MM.1S (cell line): ENCODE data around the gene MAGI1.

ENCODE experiments used
- DNase-seq: peaks from one replicate; pipeline ENCODE4 v3.0.0-alpha.2; 2015
- H2AFZ ChIP-seq: fragments of 300-600 bp; sonication (generic); 2 replicates; pipeline ENCODE4 v1.6.0; 2016; ENCODE audit warnings: antibody characterized with exemption, low read length
- H3F3A ChIP-seq: fragments of 300-600 bp; sonication (generic); 2 replicates; pipeline ENCODE4 v1.6.1; 2016; ENCODE audit warnings: mild to moderate bottlenecking, antibody characterized with exemption, low read length, moderate library complexity, mixed read lengths; ENCODE audit not compliant: insufficient read depth
- H3K27ac ChIP-seq: fragments of 300-600 bp; sonication (generic); 2 replicates; pipeline ENCODE4 v1.5.1; 2016; ENCODE audit warnings: mild to moderate bottlenecking, low read length
- H3K27me3 ChIP-seq: fragments of 300-600 bp; sonication (generic); replicated peaks from 2 replicates; pipeline ENCODE4 v1.6.0; 2016; ENCODE audit warnings: low read length; ENCODE audit not compliant: insufficient read depth
- H3K36me3 ChIP-seq: fragments of 300-600 bp; sonication (generic); replicated peaks from 2 replicates; pipeline ENCODE4 v1.6.1; 2016; ENCODE audit warnings: mild to moderate bottlenecking, low read length, mixed read lengths; ENCODE audit not compliant: insufficient read depth
- H3K4me1 ChIP-seq: fragments of 300-600 bp; sonication (generic); 2 replicates; pipeline ENCODE4 v1.6.1; 2016; ENCODE audit warnings: low read length, mixed read lengths
- H3K4me2 ChIP-seq: fragments of 300-600 bp; sonication (generic); 2 replicates; pipeline ENCODE4 v1.6.0; 2016; ENCODE audit warnings: low read depth, low read length
- H3K4me3 ChIP-seq: fragments of 300-600 bp; sonication (generic); 2 replicates; pipeline ENCODE4 v1.5.1; 2016; ENCODE audit warnings: low read length, mixed read lengths
- H3K79me2 ChIP-seq: fragments of 300-600 bp; sonication (generic); 2 replicates; pipeline ENCODE4 v1.6.1; 2016; ENCODE audit warnings: mixed run types, low read length, mixed read lengths
- H3K9ac ChIP-seq: fragments of 300-600 bp; sonication (generic); 2 replicates; pipeline ENCODE4 v1.6.1; 2016; ENCODE audit warnings: low read length, mixed read lengths
- H3K9me2 ChIP-seq: fragments of 300-600 bp; sonication (generic); replicated peaks from 2 replicates; pipeline ENCODE4 v1.6.1; 2016; ENCODE audit warnings: mild to moderate bottlenecking, low read length, mixed read lengths; ENCODE audit not compliant: insufficient read depth
- H3K9me3 ChIP-seq: fragments of 300-600 bp; sonication (generic); replicated peaks from 2 replicates; pipeline ENCODE4 v1.6.1; 2016; ENCODE audit warnings: mild to moderate bottlenecking, low read length, mixed read lengths; ENCODE audit not compliant: insufficient read depth
- H4K20me1 ChIP-seq: fragments of 300-600 bp; sonication (generic); 2 replicates; pipeline ENCODE4 v1.6.1; 2016; ENCODE audit warnings: mild to moderate bottlenecking, low read length, moderate library complexity, mixed read lengths; ENCODE audit not compliant: insufficient read depth
- EZH2 ChIP-seq: fragments of 300-600 bp; sonication (generic); optimal IDR thresholded peaks from 2 replicates; pipeline ENCODE3; 2017; ENCODE audit warnings: low read depth, mild to moderate bottlenecking, antibody characterized with exemption, low read length, mixed read lengths
- EZH2phosphoT487 ChIP-seq: fragments of 300-600 bp; sonication (generic); IDR thresholded peaks from 2 replicates; pipeline ENCODE4 v1.6.1; 2018; ENCODE audit warnings: antibody characterized with exemption, low read length
- TF ChIP-seq, protein P1 (sequence below): fragments of 300-600 bp; sonication (generic); IDR thresholded peaks from 2 replicates; pipeline ENCODE4 v1.5.1; 2016; ENCODE audit warnings: antibody characterized with exemption, low read length, mixed read lengths

The MAGI1 gene

GRCh38 chr3:65625305-65625704, 413.4 kb downstream of the MAGI1 start:
- no peaks in the 10 kb centered on the region for H3F3A ChIP-seq
- H4K20me1 ChIP-seq, result no peaks in the 10 kb centered on the region
- H3K36me3 ChIP-seq, result no peaks in the 10 kb centered on the region
- no peak overlapping the region for H3K27ac ChIP-seq
- H3K4me2 ChIP-seq, result no peak overlapping the region
- H3K79me2 ChIP-seq, result no peaks in the 10 kb centered on the region
- no peak overlapping the region for H2AFZ ChIP-seq
- no peaks in the 10 kb centered on the region for H3K9me3 ChIP-seq
- no peaks in the 10 kb centered on the region for H3K27me3 ChIP-seq
- TF ChIP-seq EZH2 (no peak), EZH2phosphoT487 (no peak)
- TF ChIP-seq, protein P1, sequence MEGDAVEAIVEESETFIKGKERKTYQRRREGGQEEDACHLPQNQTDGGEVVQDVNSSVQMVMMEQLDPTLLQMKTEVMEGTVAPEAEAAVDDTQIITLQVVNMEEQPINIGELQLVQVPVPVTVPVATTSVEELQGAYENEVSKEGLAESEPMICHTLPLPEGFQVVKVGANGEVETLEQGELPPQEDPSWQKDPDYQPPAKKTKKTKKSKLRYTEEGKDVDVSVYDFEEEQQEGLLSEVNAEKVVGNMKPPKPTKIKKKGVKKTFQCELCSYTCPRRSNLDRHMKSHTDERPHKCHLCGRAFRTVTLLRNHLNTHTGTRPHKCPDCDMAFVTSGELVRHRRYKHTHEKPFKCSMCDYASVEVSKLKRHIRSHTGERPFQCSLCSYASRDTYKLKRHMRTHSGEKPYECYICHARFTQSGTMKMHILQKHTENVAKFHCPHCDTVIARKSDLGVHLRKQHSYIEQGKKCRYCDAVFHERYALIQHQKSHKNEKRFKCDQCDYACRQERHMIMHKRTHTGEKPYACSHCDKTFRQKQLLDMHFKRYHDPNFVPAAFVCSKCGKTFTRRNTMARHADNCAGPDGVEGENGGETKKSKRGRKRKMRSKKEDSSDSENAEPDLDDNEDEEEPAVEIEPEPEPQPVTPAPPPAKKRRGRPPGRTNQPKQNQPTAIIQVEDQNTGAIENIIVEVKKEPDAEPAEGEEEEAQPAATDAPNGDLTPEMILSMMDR, result no peak
- no peak overlapping the region for H3K4me3 ChIP-seq
- H3K9ac ChIP-seq, result no peak overlapping the region
- H3K4me1 ChIP-seq, result peaks cover 9% of the 10 kb centered on the region; the same call in 1 of the 2 replicates
- no peaks in the 10 kb centered on the region for H3K9me2 ChIP-seq
- DNase-seq, result no peak

DNA sequence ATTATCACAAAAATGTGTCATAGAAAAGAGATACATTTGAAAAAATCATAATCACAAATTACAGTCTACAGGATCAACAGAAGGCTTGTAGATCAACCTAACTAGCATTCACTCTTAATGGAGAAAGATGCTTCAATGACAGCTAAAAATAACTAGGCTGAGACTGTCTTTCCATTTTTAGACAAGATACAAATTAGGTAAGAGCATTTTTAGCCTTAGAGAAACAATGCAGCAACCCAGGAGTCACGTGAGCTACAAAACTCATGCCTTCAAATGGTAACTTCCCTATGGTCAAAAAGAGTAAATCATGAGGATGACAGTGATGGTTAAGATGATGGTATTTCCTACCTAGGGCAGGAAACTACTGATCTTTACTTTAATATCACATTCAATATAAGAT, 415.4 kb downstream of the MAGI1 start:
- Histone ChIP-seq H4K20me1 (no peaks in the 10 kb centered on the region), H2AFZ (no peak overlapping the region), H3F3A (no peaks in the 10 kb centered on the region), H3K79me2 (no peaks in the 10 kb centered on the region), H3K36me3 (no peaks in the 10 kb centered on the region), H3K4me2 (no peak overlapping the region), H3K4me3 (no peak overlapping the region), H3K27ac (no peak overlapping the region), H3K27me3 (no peaks in the 10 kb centered on the region), H3K4me1 (peaks cover 9% of the 10 kb centered on the region; the same call in 1 of the 2 replicates), H3K9me2 (no peaks in the 10 kb centered on the region), H3K9ac (no peak overlapping the region), H3K9me3 (no peaks in the 10 kb centered on the region)
- DNase-seq, result peak; percentile 45
- TF ChIP-seq, protein P1, result no peak
- TF ChIP-seq EZH2 (no peak), EZH2phosphoT487 (no peak)

DNA sequence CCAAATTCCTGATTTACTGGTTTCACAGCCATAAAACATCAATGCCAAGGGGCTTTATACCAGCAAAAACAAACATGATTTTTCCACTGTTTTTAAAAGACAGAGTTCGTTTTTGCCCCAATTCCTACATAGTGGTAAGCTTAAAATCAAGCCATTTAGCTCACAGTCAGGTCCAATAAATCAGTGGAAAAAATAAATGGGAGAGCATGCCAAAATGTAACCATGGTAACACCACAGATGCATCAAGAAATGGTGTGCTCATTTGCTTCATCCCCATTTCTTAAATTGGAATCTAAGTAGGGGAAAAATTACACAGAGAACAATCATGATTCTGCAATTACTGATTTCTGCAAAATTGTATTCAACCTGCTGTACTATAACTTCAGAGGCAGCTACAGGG, 418.8 kb downstream of the MAGI1 start:
- no peak overlapping the region for H3K27ac ChIP-seq
- no peaks in the 10 kb centered on the region for H3K79me2 ChIP-seq
- H3K27me3 ChIP-seq, result no peaks in the 10 kb centered on the region
- no peaks in the 10 kb centered on the region for H3K9me2 ChIP-seq
- no peaks in the 10 kb centered on the region for H3F3A ChIP-seq
- H3K4me3 ChIP-seq, result no peak overlapping the region
- no peaks in the 10 kb centered on the region for H3K9me3 ChIP-seq
- no peaks in the 10 kb centered on the region for H3K36me3 ChIP-seq
- TF ChIP-seq EZH2 (no peak), EZH2phosphoT487 (no peak)
- TF ChIP-seq, protein P1, result no peak
- no peak for DNase-seq
- H2AFZ ChIP-seq, result no peak overlapping the region
- H4K20me1 ChIP-seq, result no peaks in the 10 kb centered on the region
- no peak overlapping the region for H3K9ac ChIP-seq
- H3K4me2 ChIP-seq, result no peak overlapping the region
- H3K4me1 ChIP-seq, result peaks cover 9% of the 10 kb centered on the region; the same call in 1 of the 2 replicates
